ENCODE results near the gene CCDC92B.

Gene CCDC92B

GRCh38 chr17:2721603-2722002 is 27.8 kb downstream of the CCDC92B start:
- DNase-seq (ENCODE audit: low read depth) = no peak

GRCh38 chr17:2719861-2720260 is 29.6 kb downstream of the CCDC92B start:
- DNase-seq (ENCODE audit: low read depth) = no peak

GRCh38 chr17:2718150-2718938 is 31.1 kb downstream of the CCDC92B start:
- no peak for DNase-seq (ENCODE audit: low read depth)

- no peak for DNase-seq (ENCODE audit: low read depth)
These were observed 32.8 kb downstream of the CCDC92B start for GRCh38 chr17:2716649-2717048.

- DNase-seq (ENCODE audit: low read depth) = no peak
These were observed 35.6 kb downstream of the CCDC92B start for GRCh38 chr17:2713881-2714280.

GRCh38 chr17:2712300-2713043 is 37.0 kb downstream of the CCDC92B start:
- DNase-seq (ENCODE audit: low read depth) = no peak

GRCh38 chr17:2711608-2712299 is 37.7 kb downstream of the CCDC92B start, which contains the start of gene CLUH:
Gene CLUH, minus strand, starts transcription at chr17:2711764. Its CDS starts 103 bp downstream, at chr17:2711661.
- DNase-seq (ENCODE audit: low read depth) = peak; percentile 96

- DNase-seq (ENCODE audit: low read depth) = peak; percentile 29
These were observed 38.4 kb downstream of the CCDC92B start for GRCh38 chr17:2710803-2711607.

- DNase-seq (ENCODE audit: low read depth) = no peak
These were observed 39.2 kb downstream of the CCDC92B start for GRCh38 chr17:2710071-2710802.

- DNase-seq (ENCODE audit: low read depth) = no peak
These were observed 40.2 kb downstream of the CCDC92B start for GRCh38 chr17:2709183-2709661.

- DNase-seq (ENCODE audit: low read depth) = no peak
These were observed 40.8 kb downstream of the CCDC92B start for GRCh38 chr17:2708585-2709182.

GRCh38 chr17:2707721-2708584 is 41.5 kb downstream of the CCDC92B start:
- DNase-seq (ENCODE audit: low read depth) = no peak

GRCh38 chr17:2706911-2707510 is 42.4 kb downstream of the CCDC92B start:
- DNase-seq (ENCODE audit: low read depth) = no peak

- DNase-seq (ENCODE audit: low read depth) = no peak
These were observed 43.3 kb downstream of the CCDC92B start for GRCh38 chr17:2705888-2706795.

GRCh38 chr17:2705263-2705662 is 44.2 kb downstream of the CCDC92B start:
- DNase-seq (ENCODE audit: low read depth) = no peak

- no peak for DNase-seq (ENCODE audit: low read depth)
These were observed 44.6 kb downstream of the CCDC92B start for GRCh38 chr17:2704890-2705248.

- DNase-seq (ENCODE audit: low read depth) = no peak
These were observed 45.2 kb downstream of the CCDC92B start for GRCh38 chr17:2704031-2704889.
